Activated T-cell treated with anti-CD3 and anti-CD28 coated beads, Interleukin-2, amount 50 U/mL, for 48 hours (primary cell): ENCODE results near the gene ALG14.

Experiments used
- DNase-seq, 2 experiments: peaks; one replicate each; pipeline ENCODE4 v3.0.0-alpha.2; 2020

ALG14 gene

DNA sequence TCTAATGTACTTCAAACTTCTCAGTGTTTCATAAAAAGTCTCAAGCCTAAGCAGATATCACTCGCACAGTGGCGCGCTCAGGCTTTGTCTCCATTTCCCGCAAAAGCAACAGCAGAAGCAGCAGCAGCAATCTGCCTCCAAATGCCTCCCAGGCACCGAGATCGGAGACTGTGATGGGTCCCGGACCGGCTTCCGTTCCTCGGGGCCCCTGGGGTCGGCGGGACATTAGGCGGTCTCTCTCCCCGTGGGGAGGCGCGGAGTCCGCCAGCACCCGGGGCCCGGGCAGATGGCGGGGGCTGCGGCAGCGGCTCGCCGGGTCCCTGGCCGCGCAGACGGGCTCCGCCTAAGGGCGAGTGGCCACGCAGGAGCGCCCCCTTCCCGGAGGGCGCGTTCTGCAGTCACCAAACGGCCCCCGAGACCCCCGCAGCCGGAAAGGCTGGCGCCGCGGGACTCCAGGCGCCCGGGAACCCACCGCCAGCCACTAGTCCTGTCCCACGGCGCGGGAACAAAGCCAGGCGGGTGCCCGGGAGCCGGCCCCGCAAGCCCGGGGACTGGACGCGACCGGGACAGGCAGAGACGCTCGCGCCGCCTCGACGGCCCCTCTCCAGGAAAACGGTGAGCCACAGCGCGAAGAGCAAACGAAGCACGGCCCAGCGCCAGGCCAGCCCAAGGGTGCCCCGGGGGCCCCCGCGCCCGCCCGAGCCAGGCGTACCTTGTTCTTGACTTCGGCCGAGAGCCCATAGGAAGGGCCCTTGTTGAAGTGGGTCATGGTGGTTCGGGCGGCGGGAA lies 146.4 kb downstream of the ALG14 start:
- DNase-seq, result peak; percentile 47 to 59

GRCh38 chr1:94925561-94926125 lies 147.1 kb downstream of the ALG14 start:
- DNase-seq, result peak; percentile 29 to 32

- DNase-seq, result no peak
These were observed 147.7 kb downstream of the ALG14 start for GRCh38 chr1:94925004-94925403.
